H1 (cell line): ENCODE measurements around the gene UGT2B7. TPM values are rescaled to one million over a fixed set of nuclear protein-coding genes. Genes with fewer than 3 reads are reported as not detected.

Experiments used
- BACH1 ChIP-seq: IDR thresholded peaks from 2 replicates; pipeline ENCODE4 v1.6.1; 2012; ENCODE audit warnings: low read length, improper control_type of control experiment
- BCL11A ChIP-seq, 2 experiments: IDR thresholded peaks; one replicate each; pipeline ENCODE4 v1.6.1; 2011; ENCODE audit warnings: low read depth in 2 of 2, low read length in 2 of 2, mild to moderate bottlenecking in 2 of 2
- CEBPB ChIP-seq: IDR thresholded peaks from 2 replicates; pipeline ENCODE4 v1.6.1; 2012; ENCODE audit warnings: low read depth, low read length
- FOSL1 ChIP-seq: IDR thresholded peaks from 2 replicates; pipeline ENCODE4 v1.6.1; 2011; ENCODE audit warnings: mild to moderate bottlenecking, low read depth, low read length, moderate library complexity; ENCODE audit not compliant: insufficient read depth
- JUN ChIP-seq: IDR thresholded peaks from 2 replicates; pipeline ENCODE4 v1.6.1; 2011; ENCODE audit warnings: low read depth, mild to moderate bottlenecking, improper control_type of control experiment, low read length
- JUND ChIP-seq: IDR thresholded peaks from 2 replicates; pipeline ENCODE4 v1.6.1; 2011; ENCODE audit warnings: mild to moderate bottlenecking, improper control_type of control experiment, low read length
- PHF8 ChIP-seq: fragments of 200-600 bp; sonication (generic); conservative IDR thresholded peaks from 2 replicates; pipeline ENCODE4 v1.7.1; 2012; ENCODE audit warnings: low read depth, mild to moderate bottlenecking, inconsistent platforms, low read length, moderate library complexity
- SP2 ChIP-seq: IDR thresholded peaks from 2 replicates; pipeline ENCODE4 v1.6.1; 2012; ENCODE audit warnings: mild to moderate bottlenecking, low read length, inconsistent platforms
- TAF7 ChIP-seq: optimal IDR thresholded peaks from 2 replicates; pipeline ENCODE3; 2011; ENCODE audit warnings: low read depth, mild to moderate bottlenecking, inconsistent platforms, low read length, moderate library complexity, borderline replicate concordance
- polyA plus RNA-seq, 7 experiments: library from polyadenylated mRNA; depleted of rRNA in 3 of 7; stranded (reverse) in 5 of 7; unstranded in 2 of 7; fragments of >200 nt in 5 of 7; fragments of 200-250 nt in 2 of 7; gene quantifications; 1 replicate in 5 of 7; 2 replicates in 1 of 7; 4 replicates in 1 of 7; pipeline versions ENCODE4 v1.2.1 to v1.2.3, GENCODE V29; 2011 to 2013; ENCODE audit warnings: missing spikeins in 2 of 7, mixed read lengths in 2 of 7
- total RNA-seq: library from RNA; stranded (reverse); fragmentation: NEBNext Ultra II Directional; extraction: Animal tissue kit (Norgen Biotek cat#: 25700); gene quantifications from 2 replicates; pipeline ENCODE4 v1.2.1, GENCODE V29; 2021

Gene UGT2B7
- total and polyA plus RNA-seq, 2 of the 8 experiments (the other 6 are each of a cell fraction or from before 2014, with no cell fraction given) = not detected

GRCh38 chr4:69134471-69134870, 38.2 kb downstream of the UGT2B7 start (continued):
- TF ChIP-seq BCL11A (IDR thresholded peaks at IDR 0.05; ENCODE audit: low read depth in 2 of 2, low read length in 2 of 2) (no peak), BACH1 (no peak), FOSL1 (no peak), JUN (no peak), JUND (no peak), TAF7 (no peak), PHF8 (no peak), CEBPB (no peak), SP2 (no peak)
